Ammon's horn (tissue), 1 donor: Measurements from ENCODE around the gene ANKRD33B.

Source experiments
- DNase-seq: peaks from one replicate; pipeline ENCODE4 v3.0.0-alpha.2; 2016; ENCODE audit warnings: low spot score

Gene ANKRD33B

GRCh38 chr5:10676946-10677345 lies 113.1 kb downstream of the ANKRD33B start:
- no peak for DNase-seq

- DNase-seq, result no peak
These were observed 113.7 kb downstream of the ANKRD33B start for GRCh38 chr5:10677533-10677932.

- no peak for DNase-seq
These were observed 114.4 kb downstream of the ANKRD33B start for GRCh38 chr5:10678244-10678643.

- no peak for DNase-seq
These were observed 115.6 kb downstream of the ANKRD33B start for GRCh38 chr5:10679336-10679988.

- DNase-seq, result no peak
These were observed 117.1 kb downstream of the ANKRD33B start for GRCh38 chr5:10680876-10681481.

- no peak for DNase-seq
These were observed 118.1 kb downstream of the ANKRD33B start for GRCh38 chr5:10681731-10682679.

GRCh38 chr5:10682801-10683525 lies 119.1 kb downstream of the ANKRD33B start:
- no peak for DNase-seq

GRCh38 chr5:10684303-10685086 lies 120.6 kb downstream of the ANKRD33B start:
- no peak for DNase-seq

- no peak for DNase-seq
These were observed 121.2 kb downstream of the ANKRD33B start for GRCh38 chr5:10685115-10685521.

GRCh38 chr5:10686890-10687289 lies 123.0 kb downstream of the ANKRD33B start:
- DNase-seq, result no peak

- DNase-seq, result no peak
These were observed 124.8 kb downstream of the ANKRD33B start for GRCh38 chr5:10688651-10689171.

GRCh38 chr5:10689391-10690081 lies 125.7 kb downstream of the ANKRD33B start:
- DNase-seq, result no peak

- no peak for DNase-seq
These were observed 126.9 kb downstream of the ANKRD33B start for GRCh38 chr5:10690460-10691440.

GRCh38 chr5:10691826-10692785 lies 128.2 kb downstream of the ANKRD33B start:
- no peak for DNase-seq

- DNase-seq, result peak; percentile 91
These were observed 131.3 kb downstream of the ANKRD33B start for GRCh38 chr5:10695055-10695649.

- DNase-seq, result no peak
These were observed 132.1 kb downstream of the ANKRD33B start for GRCh38 chr5:10695759-10696543.
